Measurements from ENCODE around the gene DDX42.
"Not testable (repeated sequence)": the region's sequence is repeated elsewhere in the genome, so short reads cannot be mapped to it uniquely, and the experiment has no call there.

The DDX42 gene

DNA sequence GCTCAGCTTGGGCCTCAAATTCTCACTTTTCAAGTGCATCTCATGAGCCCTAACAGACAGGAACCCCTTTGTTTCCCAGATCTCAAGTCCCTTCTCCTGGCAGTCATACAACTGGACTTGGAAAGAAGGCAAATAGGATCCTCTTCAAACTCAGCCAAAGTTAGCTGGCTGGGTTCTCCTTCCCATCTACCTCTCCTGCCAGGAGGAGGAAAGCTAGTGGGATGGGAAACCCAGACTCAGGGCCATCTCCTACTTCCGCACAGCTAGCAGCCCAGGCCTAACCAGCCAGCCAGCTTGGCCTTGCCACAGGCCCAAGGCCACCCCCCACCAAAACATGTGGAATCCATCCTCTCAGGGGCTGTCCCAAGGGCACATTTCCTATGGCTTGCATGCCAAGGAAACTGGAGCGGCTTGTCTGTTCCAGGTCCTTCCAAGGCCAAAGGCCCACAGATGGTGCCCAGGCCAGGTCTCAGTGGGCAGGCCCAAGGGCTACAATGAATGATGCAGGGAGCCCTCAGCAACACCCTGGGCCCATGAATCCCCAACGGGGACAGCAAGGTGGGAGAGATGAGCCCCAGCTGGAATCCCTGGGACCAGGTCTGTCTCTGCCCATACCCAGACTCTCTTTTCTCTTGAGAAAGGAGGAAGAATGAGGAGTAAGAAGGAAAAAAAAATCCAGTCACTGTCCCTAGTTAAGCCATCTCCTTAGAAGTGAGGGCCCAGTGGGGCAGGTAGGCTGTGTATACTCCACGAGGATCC, 66.8 kb downstream of the DDX42 start:
- no peak for FAIRE-seq

DNA sequence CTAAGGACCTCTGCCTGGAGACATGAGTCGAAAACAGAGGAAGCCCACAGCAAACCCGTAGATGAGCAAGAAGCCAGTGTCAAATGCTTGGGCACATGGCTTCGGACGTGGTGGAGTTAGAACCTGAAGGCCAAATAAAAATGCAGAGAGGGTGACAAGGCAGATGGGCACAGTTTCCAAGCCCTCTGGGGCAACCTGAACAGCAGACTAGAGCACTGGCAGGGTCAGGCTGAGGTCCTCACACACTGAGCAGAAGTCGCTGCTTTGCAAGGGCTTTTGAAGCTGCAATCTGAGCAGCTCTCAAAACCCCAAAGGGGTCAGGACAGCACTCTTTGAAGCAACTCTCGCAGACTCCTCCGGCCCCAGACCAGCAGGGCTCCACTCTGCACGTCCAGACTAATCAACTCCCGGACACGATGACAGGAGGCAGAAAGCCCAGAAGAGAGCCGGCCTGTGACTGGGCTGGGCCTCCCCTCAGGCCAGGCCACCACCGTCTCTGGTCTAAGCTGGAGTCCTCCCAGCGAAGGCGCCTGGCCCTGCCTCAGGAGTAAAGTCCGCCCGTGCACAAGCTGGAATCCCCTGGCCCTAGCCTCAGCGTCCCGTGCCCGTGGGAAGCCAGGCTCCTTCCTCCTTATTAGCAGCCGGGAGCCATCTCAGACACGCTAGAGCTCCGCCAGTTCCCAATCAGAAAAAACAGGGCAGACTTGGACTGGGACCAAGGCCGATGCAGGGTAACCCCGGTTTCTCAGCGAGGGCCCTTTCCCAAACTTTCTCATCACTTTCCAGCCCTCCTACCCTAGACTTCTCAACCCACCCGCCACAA, 67.6 kb downstream of the DDX42 start:
- FAIRE-seq, result no peak

DNA sequence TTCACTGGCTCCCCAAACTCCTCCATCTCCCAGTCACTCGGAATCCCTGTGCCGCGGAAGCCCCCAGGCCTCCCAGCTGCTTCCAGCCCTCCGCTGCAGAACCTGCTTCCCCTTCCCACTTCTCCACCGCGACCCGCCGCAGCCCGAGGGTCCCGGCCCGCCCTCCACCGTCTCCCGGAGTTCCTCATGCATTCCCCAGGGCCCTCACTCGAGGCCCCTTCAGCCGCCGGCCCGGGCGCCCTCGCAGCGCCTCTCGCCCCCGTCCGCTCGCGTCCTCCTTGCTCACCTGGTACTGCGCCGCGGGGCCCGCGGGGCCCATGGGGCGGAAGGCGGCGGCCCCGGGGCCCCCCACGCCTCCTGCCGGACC, 68.2 kb downstream of the DDX42 start:
- FAIRE-seq, result no peak

DNA sequence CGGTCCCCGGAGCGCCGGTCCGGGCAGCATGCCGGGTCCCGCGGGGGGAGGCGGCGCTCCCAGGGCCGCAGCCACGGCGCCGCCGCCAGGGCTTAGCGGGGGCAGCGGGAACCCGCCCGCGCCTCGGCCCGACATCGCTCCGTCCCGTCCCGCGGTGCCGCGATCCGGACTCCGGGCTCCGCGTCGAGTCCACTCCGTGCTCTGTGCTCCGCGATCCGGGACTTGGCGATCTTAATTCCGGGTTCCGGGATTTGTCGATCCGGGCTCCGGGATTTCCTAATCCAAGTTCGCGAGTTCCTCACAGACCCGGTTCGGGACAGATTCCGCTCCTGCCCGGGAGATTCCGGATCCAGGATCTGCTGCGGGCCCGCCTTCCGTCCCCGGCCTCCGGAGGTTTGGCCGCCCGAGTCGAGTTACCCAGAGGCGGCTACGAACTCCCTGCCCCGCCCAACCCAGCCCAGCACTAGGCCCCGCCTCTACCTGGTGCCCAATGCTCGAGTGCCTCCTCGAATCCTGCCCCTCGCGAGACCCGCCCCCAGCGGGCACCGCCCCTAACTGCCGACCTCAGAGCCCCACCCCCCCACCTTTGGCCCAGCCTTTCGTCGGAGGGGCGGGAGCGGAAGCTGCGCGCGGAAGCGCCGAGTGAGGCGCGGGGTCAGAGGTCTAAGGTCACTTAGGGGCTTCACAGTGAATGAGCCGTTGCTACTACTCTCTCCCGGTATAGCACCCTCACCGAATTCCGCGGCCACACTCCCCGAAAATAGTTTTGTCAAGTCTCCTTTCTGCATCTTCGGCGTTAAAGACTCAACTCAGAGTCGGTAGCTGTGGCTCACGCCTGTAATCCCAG, 68.8 kb downstream of the DDX42 start, which contains the start of gene SMARCD2:
Gene SMARCD2, minus strand, starts transcription at position 146 of the 847 bp plus-strand sequence. Its CDS starts 11 bp downstream, at position 135.
- peak; percentile 50 for FAIRE-seq

DNA sequence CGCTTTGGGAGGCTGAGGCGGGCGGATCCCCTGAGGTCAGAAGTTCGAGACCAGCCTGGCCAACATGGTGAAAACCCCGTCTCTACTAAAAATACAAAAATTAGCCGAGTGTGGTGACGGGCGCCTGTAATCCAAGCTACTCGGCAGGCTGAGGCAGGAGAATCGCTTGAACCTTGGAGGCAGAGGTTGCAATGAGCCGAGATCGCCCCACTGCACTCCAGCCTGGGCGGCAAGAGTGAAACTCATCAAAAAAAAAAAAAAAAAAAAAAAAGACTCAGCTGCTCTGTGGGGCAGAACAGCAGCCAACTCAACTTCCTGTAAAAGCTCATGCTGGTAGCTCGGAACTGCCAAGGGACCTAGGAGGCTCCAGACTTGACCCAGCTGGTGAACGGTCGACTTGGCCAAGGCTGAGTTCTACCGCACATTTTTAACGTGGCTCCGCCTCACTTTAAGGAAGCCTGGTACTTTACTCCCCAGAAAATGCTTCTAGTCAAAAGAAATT, 69.5 kb downstream of the DDX42 start:
- FAIRE-seq, result not testable (repeated sequence)

DNA sequence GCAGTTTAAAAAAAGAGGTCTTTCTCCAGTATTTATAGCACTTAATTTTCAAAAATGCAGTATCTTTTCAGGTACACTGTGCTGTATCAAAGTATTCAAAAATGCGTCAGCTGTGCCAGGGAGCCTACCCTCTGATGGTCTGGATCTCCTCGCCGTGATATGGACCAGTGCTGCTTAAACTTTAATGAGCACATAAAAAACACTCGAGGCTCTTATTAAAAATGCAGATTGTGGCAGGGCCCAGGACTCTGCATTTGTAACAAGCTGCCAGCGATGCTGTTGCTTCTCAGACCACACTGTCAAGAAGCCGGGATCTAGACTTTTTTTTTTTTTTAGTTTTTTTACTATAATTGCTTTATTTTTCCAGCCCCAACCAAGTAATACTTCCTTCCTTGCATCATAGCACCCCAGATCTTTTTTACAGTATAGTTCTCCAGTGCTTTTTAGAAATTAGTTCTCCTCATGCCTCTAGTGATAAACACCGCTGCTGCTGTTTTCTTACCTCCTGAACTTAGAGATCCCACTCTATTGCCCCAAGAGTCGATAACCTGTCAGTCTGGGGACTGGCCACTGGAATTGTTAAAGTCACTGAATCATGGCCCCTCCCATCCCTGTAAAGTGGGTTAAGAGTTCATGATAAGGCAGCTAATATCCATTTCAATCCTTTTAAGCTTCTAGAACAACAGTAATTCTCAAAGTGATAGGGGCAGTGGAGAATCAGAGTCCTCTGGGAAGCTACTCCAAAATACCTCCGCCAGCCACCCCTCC, 70.1 kb downstream of the DDX42 start:
- FAIRE-seq, result no peak

DNA sequence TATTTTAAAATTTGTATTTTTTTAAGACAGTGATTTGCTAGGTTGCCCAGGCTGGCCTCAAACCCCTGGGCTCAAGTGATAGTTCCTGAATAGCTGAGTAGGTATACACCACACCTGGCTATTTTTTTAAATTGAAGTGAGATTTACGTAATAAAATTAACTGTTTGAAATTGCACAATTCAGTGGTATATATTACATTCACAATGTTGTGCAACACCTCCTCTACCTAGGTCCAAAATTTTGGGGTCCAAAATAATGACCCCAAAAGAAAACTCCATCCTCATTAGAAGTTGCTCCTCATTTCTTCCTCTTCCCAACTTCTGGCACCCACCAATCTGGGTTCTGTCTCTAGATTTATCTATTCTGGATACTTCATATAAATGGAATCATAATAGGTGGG, 71.5 kb downstream of the DDX42 start:
- no peak for FAIRE-seq

DNA sequence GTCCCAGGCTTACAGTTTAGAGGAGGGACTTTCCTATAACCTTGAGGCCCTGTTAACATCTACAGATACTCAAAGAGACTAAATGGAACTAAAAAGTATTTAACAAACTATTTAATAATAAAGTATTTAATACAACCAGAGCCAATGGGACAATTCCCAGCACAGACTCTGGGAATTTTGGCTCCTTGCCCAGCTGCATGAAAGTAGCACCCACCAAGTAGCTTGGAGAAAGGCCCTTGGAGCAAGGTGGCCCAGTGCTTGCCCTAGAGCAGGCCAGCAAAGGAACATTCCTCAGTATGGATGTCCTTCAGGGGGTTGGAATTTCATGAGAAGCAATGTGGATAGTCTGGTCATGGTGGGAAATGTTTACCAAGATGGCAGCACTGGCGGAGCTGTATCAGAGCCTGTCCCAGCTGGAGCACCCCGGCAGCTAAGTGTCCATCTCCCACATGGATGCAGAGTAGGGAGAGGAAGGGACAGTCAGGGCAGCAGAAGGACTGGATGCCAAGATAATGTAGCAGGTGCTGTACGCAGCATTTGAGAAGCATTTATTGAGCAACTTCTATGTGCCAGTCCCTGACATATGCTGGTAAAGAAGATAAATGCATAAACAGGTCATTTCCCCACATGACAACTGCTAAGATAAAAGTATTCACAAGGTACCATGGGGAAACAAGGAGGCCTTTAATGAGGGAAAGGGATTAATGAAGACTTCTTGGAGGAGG, 73.7 kb downstream of the DDX42 start:
- no peak for FAIRE-seq

DNA sequence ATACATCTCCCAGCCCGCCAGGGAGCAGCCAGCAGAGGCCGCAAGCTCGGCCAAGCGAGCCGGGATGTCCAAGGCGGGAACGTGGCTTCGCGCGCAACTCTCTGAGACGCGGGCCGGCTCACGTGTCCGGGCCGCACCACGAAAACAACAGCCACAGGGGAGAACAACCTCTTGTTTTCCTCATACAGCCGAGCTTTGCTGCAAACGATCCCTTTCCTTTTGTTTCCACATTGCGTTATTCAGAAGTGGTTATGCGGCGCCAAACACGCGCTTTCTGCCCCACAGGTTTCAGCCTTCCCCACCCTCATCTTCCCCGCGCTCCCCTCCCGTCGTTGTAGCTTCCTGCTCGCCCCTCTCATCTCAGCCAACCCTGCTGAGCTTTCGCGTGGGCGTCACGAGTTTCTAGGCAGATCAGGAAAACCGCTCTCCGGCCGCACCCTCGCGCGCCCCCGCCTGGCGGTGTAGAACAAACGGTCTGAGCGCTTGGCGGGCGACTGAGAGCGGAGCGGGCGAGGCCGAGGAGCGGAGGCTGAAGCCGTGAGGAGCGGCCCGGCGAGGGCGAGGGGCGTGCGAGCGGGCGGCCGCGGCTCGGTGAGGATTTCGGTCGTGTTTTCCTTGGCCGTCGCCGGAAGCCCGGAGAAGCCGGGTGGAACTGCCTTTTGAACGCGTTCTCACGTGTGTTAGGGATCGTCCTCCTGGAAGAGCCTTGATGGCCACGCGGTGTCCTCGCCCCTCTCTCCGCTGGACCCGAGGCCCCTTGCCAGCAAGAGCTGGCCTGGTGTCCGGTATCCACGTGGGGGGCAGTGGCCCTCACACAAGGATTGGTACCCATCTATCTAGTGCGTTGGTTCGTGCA, 75.1 kb downstream of the DDX42 start:
- FAIRE-seq, result no peak

DNA sequence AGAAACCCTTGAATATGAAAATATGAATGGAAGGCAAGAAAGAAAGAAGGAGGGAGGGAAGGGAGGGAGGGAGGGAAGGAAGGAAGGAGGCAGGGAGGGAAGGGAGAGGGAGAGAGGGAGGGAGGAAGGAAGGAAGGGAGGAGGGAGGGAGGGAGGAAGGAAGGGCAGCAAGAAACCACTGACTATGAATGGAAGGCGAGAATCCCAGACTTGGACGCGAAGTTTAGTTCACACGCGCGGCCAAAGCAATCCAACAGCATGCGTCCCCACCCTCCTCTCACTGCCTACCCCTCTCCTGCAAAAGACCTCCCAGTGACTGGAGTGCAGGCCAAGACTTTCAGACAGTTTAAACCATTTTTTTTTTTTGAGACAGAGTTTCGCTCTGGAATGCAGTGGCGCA, 76.4 kb downstream of the DDX42 start:
- FAIRE-seq, result no peak

DNA sequence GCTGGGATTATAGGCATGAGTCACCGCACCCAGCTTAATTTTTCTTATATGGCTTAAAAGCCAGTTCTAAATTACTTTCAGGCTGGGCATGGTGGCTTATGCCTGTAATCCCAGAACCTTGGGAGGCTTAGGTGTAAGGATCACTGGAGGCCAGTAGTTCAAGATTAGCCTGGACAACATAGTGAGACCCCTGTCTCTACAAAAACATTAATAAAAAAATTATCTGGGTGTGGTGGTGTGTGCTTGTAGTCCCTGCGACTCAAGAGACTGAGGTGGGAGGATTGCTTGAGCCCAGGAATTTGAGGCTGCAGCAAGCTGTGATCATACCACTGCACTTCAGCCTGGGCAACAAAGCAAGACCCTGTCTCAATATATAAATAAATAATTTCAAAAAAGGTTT, 79.3 kb downstream of the DDX42 start:
- FAIRE-seq, result no peak

DNA sequence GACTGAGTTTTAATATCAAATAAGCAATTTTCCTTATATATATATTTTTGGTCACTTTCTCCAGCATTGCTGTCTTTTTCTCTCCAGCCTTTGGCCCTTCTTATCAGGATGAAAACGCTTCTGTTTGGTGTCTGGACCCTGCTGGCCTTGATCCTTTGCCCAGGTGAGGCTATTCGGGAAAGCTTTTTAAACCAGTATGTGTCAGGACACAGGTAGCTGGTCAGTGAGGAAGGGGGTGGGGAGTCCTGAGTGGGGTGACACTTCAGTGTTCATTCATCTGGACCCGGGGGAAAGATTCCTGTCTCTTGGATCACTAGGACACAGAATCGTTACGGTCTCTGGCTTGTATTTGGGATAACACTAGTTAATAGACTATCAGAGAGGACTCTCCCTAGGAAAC, 80.7 kb downstream of the DDX42 start:
- no peak for FAIRE-seq

DNA sequence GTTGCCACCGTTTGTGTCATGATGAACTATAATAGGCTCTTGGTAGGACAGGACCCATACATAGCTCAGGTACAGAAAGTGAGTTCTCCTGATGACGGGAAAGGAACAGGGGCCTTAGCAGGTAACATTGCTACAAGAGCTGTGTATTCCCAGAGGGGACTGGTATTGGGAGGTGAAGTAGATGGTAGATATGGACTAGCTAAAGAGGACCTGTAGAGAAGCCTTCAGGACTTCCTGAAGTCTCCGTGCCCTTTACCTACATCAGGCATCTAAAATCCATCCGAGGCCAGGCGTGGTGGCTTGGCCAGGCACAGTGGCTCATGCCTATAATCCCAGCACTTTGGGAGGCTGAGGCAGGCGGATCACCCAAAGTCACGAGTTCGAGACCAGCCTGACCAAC, 81.2 kb downstream of the DDX42 start:
- no peak for FAIRE-seq

DNA sequence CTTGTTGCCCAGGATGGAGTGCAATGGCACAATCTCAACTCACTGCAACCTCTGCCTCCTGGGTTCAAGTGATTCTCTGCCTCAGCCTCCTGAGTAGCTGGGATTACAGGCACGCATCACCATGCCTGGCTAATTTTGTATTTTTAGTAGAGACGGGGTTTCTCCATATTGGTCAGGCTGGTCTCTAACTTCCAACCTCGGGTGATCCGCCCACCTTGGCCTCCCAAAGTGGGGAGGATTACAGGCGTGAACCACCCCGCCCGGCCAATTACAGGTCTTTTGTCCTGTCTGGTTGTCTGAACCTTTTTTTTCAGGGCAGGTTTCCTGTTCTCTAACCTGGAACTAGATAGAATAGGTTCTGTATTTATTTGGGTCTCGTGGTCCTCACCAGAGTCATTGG, 82.5 kb downstream of the DDX42 start:
- FAIRE-seq, result not testable (repeated sequence)

DNA sequence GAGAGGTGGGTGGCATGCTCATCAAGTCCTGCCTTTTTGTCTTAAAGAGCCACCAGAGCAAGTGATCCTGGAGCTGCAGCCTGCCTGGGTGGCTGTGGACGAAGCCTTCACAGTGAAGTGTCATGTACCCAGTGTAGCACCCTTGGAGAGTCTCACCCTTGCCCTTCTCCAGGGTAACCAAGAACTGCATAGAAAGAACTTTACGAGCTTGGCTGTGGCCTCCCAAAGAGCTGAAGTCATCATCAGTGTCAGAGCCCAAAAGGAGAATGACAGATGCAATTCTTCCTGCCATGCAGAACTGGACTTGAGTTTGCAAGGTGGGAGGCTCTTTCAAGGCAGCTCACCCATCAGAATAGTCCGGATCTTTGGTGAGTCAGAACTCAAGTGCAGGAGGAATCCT, 85.3 kb downstream of the DDX42 start:
- no peak for FAIRE-seq

DNA sequence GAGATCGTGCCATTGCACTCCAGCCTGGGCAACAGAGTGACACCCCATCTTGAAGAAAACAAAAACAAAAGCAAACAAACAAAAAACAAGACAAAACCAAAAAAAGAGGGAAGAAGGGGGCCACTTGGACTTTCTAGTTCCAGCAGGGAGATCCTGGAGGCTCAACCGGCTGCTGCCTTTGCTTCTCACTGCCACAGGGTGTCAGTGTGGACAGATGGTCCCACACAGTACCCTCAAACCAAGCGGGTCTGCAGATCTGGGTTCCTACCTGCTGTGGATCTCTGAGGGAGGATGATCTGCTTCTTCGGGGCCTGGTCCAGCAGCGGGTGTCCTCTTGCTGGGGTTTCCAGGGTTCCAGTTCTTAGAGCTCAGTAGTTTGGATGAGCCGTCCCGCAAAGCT, 92.7 kb downstream of the DDX42 start:
- FAIRE-seq, result not testable (repeated sequence)

Measured in endometrium (tissue), 2 donors.